OCI-LY1 (cell line): ENCODE measurements around the gene MAP3K21.

Experiments used
- CTCF ChIP-seq: fragments of 200-600 bp; sonication (generic), shearing (Covaris generic); IDR thresholded peaks from 2 replicates; pipeline ENCODE4 v1.5.1; 2017; ENCODE audit warnings: mild to moderate bottlenecking, antibody characterized with exemption, low read length, moderate library complexity, mixed read lengths
- EZH2 ChIP-seq: fragments of 200-600 bp; sonication (generic), shearing (Covaris generic); IDR thresholded peaks from 2 replicates; pipeline ENCODE4 v1.8.0; 2017; ENCODE audit warnings: borderline replicate concordance, mixed run types, mild to moderate bottlenecking, antibody characterized with exemption, low read length, moderate library complexity, mixed read lengths

GRCh38 chr1:233357595-233358397, 30.3 kb downstream of the MAP3K21 start:
- TF ChIP-seq CTCF (no peak), EZH2 (no peak)
